Endothelial cell of umbilical vein (primary cell): ENCODE measurements around the gene AKR7A2. TPM values are rescaled to one million over a fixed set of nuclear protein-coding genes. Genes with fewer than 3 reads are reported as not detected.

Source experiments
- BruUV-seq: library from RNA; stranded (reverse); fragments of 400-500 nt; replicated peaks from 2 replicates; lab custom pipeline; 2021; lab: Mats Ljungman, UMichigan
- CTCF ChIA-PET: fragments of 300-600, 350-600 bp; sonication (Branson Sonifier 250); formaldehyde crosslinking; loops from one replicate; lab custom pipeline; 2021; ENCODE audit warnings: antibody characterized with exemption, inconsistent platforms; lab: Charles Lee
- POLR2A ChIA-PET: fragments of 300-600, 350-600 bp; sonication (Branson Sonifier 250); formaldehyde crosslinking; loops from one replicate; lab custom pipeline; 2021; ENCODE audit warnings: antibody characterized with exemption, inconsistent platforms; lab: Charles Lee
- DNase-seq: peaks from one replicate; pipeline ENCODE4 v3.0.0-alpha.2; 2011; ENCODE audit warnings: low read depth, low spot score
- FAIRE-seq: peaks from 2 replicates; lab custom pipeline; 2011; peaks lifted over from hg19 to GRCh38; lab: Jason Lieb, UNC
- H2AFZ ChIP-seq: 2 replicates; pipeline ENCODE4 v1.6.0; 2012; ENCODE audit warnings: low read depth, low read length, control low read depth, inconsistent platforms
- H3K27ac ChIP-seq: 2 replicates; pipeline ENCODE4 v1.5.1; 2011; ENCODE audit warnings: low read depth, mild to moderate bottlenecking, control low read depth, low read length, moderate library complexity; ENCODE audit not compliant: insufficient read depth
- H3K27me3 ChIP-seq, 2 experiments: 2 replicates each; pipeline versions ENCODE4 v1.6.0 to v1.6.1; 2011; ENCODE audit warnings: low read length in 2 of 2, mixed read lengths in 1 of 2; ENCODE audit not compliant: control insufficient read depth in 2 of 2, insufficient read depth in 2 of 2
- H3K36me3 ChIP-seq, 2 experiments: 2 replicates in 1 of 2; 3 replicates in 1 of 2; pipeline ENCODE4 v1.5.1; 2011; ENCODE audit warnings: low read length in 2 of 2, mild to moderate bottlenecking in 1 of 2, moderate library complexity in 1 of 2; ENCODE audit not compliant: control insufficient read depth in 2 of 2, insufficient read depth in 2 of 2; ENCODE audit errors: extremely low read depth in 1 of 2
- H3K4me1 ChIP-seq: 3 replicates; pipeline ENCODE4 v1.5.1; 2011; ENCODE audit warnings: mild to moderate bottlenecking, low read length; ENCODE audit not compliant: control insufficient read depth, insufficient read depth; ENCODE audit errors: extremely low read depth
- H3K4me2 ChIP-seq: 2 replicates; pipeline ENCODE4 v1.6.1; 2011; ENCODE audit warnings: low read length, control low read depth, mixed read lengths; ENCODE audit not compliant: insufficient read depth
- H3K4me3 ChIP-seq, 3 experiments: fragments of 200-600 bp in 1 of 3; sonication (generic), shearing (Covaris generic) in 1 of 3; replicated peaks in 1 of 3; 2 replicates each; pipeline ENCODE4 v1.5.1; 2011 to 2016; ENCODE audit warnings: control low read depth in 3 of 3, low read length in 3 of 3, mild to moderate bottlenecking in 2 of 3, inconsistent platforms in 1 of 3, low read depth in 1 of 3, moderate library complexity in 1 of 3; ENCODE audit not compliant: insufficient read depth in 1 of 3
- H3K79me2 ChIP-seq: 2 replicates; pipeline ENCODE4 v1.6.0; 2012; ENCODE audit warnings: low read length, inconsistent platforms; ENCODE audit not compliant: control insufficient read depth, insufficient read depth
- H3K9ac ChIP-seq: replicated peaks from 2 replicates; pipeline ENCODE3; 2011; ENCODE audit warnings: low read length, control low read depth; ENCODE audit not compliant: insufficient read depth; ENCODE audit errors: extremely low read depth
- H3K9me1 ChIP-seq: replicated peaks from 3 replicates; pipeline ENCODE4 v1.6.0; 2011; ENCODE audit warnings: mild to moderate bottlenecking, low read length; ENCODE audit not compliant: control insufficient read depth, insufficient read depth; ENCODE audit errors: extremely low read depth
- H3K9me3 ChIP-seq: replicated peaks from 2 replicates; pipeline ENCODE4 v1.5.1; 2012; ENCODE audit warnings: low read length, inconsistent platforms; ENCODE audit not compliant: control insufficient read depth, insufficient read depth
- H4K20me1 ChIP-seq: replicated peaks from 2 replicates; pipeline ENCODE3; 2011; ENCODE audit warnings: mild to moderate bottlenecking, low read length; ENCODE audit not compliant: control insufficient read depth, insufficient read depth; ENCODE audit errors: extremely low read depth
- CTCF ChIP-seq, 2 donors: IDR thresholded peaks; 1 replicate in 1 of 2; 2 replicates in 1 of 2; pipeline ENCODE4 v1.5.1; 2011; ENCODE audit warnings: low read length in 2 of 2, mild to moderate bottlenecking in 2 of 2, moderate library complexity in 2 of 2, control low read depth in 1 of 2, inconsistent platforms in 1 of 2, low read depth in 1 of 2; ENCODE audit not compliant: insufficient read depth in 1 of 2; ENCODE audit errors: extremely low read depth in 1 of 2
- EZH2 ChIP-seq: IDR thresholded peaks from 2 replicates; pipeline ENCODE4 v1.6.1; 2012; ENCODE audit warnings: borderline replicate concordance, low read depth, mild to moderate bottlenecking, moderate library complexity, low read length, inconsistent platforms; ENCODE audit not compliant: severe bottlenecking
- FOS ChIP-seq: IDR thresholded peaks from 2 replicates; pipeline ENCODE4 v1.6.1; 2011; ENCODE audit warnings: mild to moderate bottlenecking, low read length, moderate library complexity, borderline replicate concordance; ENCODE audit not compliant: insufficient read depth
- GATA2 ChIP-seq: IDR thresholded peaks from 2 replicates; pipeline ENCODE4 v1.7.0; 2011; ENCODE audit warnings: low read depth, mild to moderate bottlenecking, moderate library complexity, mixed read lengths, low read length; ENCODE audit not compliant: insufficient read length, insufficient read depth
- JUN ChIP-seq: IDR thresholded peaks from 2 replicates; pipeline ENCODE4 v1.6.1; 2011; ENCODE audit warnings: borderline replicate concordance, low read depth; ENCODE audit not compliant: insufficient read length, insufficient read depth
- MYC ChIP-seq: IDR thresholded peaks from one replicate; pipeline ENCODE4 v1.6.1; 2011; ENCODE audit warnings: mild to moderate bottlenecking, low read depth, low read length
- POLR2A ChIP-seq: IDR thresholded peaks from 2 replicates; pipeline ENCODE4 v1.6.1; 2012; ENCODE audit warnings: low read depth, mild to moderate bottlenecking, control low read depth, low read length
- POLR2AphosphoS5 ChIP-seq: IDR thresholded peaks from 2 replicates; pipeline ENCODE4 v1.6.1; 2012; ENCODE audit warnings: low read depth, mild to moderate bottlenecking, control low read depth, low read length, moderate library complexity; ENCODE audit not compliant: insufficient read depth
- dilution Hi-C: fragments of 300-500 bp; cut with MboI; formaldehyde crosslinking; loops from one replicate; pipeline ENCODE4 v1.15.0; 2019; ENCODE audit warnings: low sequenced_read_pairs; ENCODE audit not compliant: extremely low pct_ligation_motif_present
- intact Hi-C: fragments of 100-400 bp; cut with micrococcal nuclease; formaldehyde crosslinking; loops from one replicate; pipeline ENCODE4 v1.10.0; 2022
- polyA plus RNA-seq, 4 experiments: library from polyadenylated mRNA; depleted of rRNA in 3 of 4; stranded (reverse) in 3 of 4; unstranded in 1 of 4; fragments of >200 nt; gene quantifications; 2 replicates each; pipeline versions ENCODE4 v1.2.1 to v1.2.3, GENCODE V29; 2011 to 2012; ENCODE audit warnings: missing spikeins in 1 of 4
- total RNA-seq: library from RNA; stranded (reverse); gene quantifications from 2 replicates; pipeline ENCODE4 v1.2.3, GENCODE V29; 2021
- TF ChIP-seq, protein P1 (sequence below): IDR thresholded peaks from 2 replicates; pipeline ENCODE4 v1.6.1; 2011; ENCODE audit not compliant: insufficient read depth, insufficient read length

AKR7A2 gene
- total and polyA plus RNA-seq, 2 donors (not counting 3 experiments of a cell fraction or from before 2014, with no cell fraction given) = 48.0 to 70.7 TPM

DNA sequence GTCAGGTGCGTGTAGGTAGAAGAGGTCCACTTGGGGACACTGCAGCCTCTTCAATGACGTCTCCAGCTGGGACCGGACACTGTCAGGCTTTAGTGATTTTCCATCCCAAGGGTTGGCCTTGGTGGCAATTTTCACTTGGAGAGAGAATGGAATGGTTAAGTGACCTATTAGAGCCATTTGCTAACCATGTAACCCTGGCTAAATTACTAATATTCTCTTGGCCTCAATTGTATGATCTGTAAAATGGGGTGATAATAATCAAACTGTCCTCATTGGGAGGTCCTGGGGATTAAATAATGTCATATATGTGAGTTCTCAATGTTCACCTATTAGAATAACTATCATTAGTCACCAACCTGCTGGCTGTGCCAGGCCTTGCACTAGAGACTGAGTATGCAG, 3.4 kb downstream of the AKR7A2 start:
- FAIRE-seq = no peak
- Histone ChIP-seq H3K4me2 (no peak overlapping the region), H3K27me3 (no peaks in the 10 kb centered on the region), H3K9me1 (no peaks in the 10 kb centered on the region), H3K27ac (no peak overlapping the region), H3K4me3 (no peak overlapping the region), H3K4me1 (peaks cover 13% of the 10 kb centered on the region), H3K9me3 (no peaks in the 10 kb centered on the region), H2AFZ (no peak overlapping the region), H3K79me2 (peaks cover 12% of the 10 kb centered on the region), H4K20me1 (no peaks in the 10 kb centered on the region), H3K36me3 (peaks cover 8 to 18% of the 10 kb centered on the region in 2 experiments), H3K9ac (no peak overlapping the region)
- no peak for DNase-seq
- ChIA-PET CTCF (no interaction called here), POLR2A (no interaction called here)
- dilution Hi-C loops = no loop called here
- intact Hi-C loops = no loop called here
- TF ChIP-seq JUN (no peak), POLR2AphosphoS5 (no peak), MYC (no peak), EZH2 (no peak), GATA2 (no peak)
- BruUV-seq = no TSS peak

GRCh38 chr1:19307794-19308508, 4.0 kb downstream of the AKR7A2 start:
- DNase-seq (no peak), FAIRE-seq (no peak)
- no peak overlapping the region for H2AFZ ChIP-seq
- peaks cover 9% of the 10 kb centered on the region for H3K4me1 ChIP-seq
- CTCF ChIA-PET = no interaction called here
- no peaks in the 10 kb centered on the region for H3K9me3 ChIP-seq
- no peaks in the 10 kb centered on the region for H3K27me3 ChIP-seq
- POLR2A ChIA-PET = no interaction called here
- peaks cover 8% of the 10 kb centered on the region for H3K79me2 ChIP-seq
- no peak overlapping the region for H3K4me2 ChIP-seq
- dilution Hi-C loops (no loop called here), intact Hi-C loops (no loop called here)
- H3K9me1 ChIP-seq = no peaks in the 10 kb centered on the region
- no peak overlapping the region for H3K9ac ChIP-seq
- no peaks in the 10 kb centered on the region for H4K20me1 ChIP-seq
- no peak overlapping the region for H3K27ac ChIP-seq
- no TSS peak for BruUV-seq
- TF ChIP-seq POLR2A (no peak), MYC (no peak), GATA2 (no peak), FOS (no peak), JUN (no peak), EZH2 (no peak), CTCF (IDR thresholded peaks at IDR 0.05; ENCODE audit: extremely low read depth in 1 of 2, insufficient read depth in 1 of 2, low read depth in 1 of 2, low read length in 2 of 2) (no peak), POLR2AphosphoS5 (no peak)
- TF ChIP-seq, protein P1, sequence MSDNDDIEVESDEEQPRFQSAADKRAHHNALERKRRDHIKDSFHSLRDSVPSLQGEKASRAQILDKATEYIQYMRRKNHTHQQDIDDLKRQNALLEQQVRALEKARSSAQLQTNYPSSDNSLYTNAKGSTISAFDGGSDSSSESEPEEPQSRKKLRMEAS = no peak
- no peak overlapping the region for H3K4me3 ChIP-seq
- peaks cover 8 to 20% of the 10 kb centered on the region in 2 experiments for H3K36me3 ChIP-seq
